HepG2 (cell line): Measurements from ENCODE around the gene SBSN. TPM values are rescaled to one million over a fixed set of nuclear protein-coding genes. Genes with fewer than 3 reads are reported as not detected.
A peak's percentile ranks its signal among the peaks of the same experiment; 100 is the strongest.

Source experiments
- NFKB2 ChIP-seq: sonication (generic); formaldehyde crosslinking; IDR thresholded peaks from 2 replicates; pipeline ENCODE4 v1.4.0; 2020; ENCODE audit warnings: missing genetic modification reagents, borderline replicate concordance
- NFYC ChIP-seq: IDR thresholded peaks from 2 replicates; pipeline ENCODE4 v1.6.1; 2016; ENCODE audit warnings: missing genetic modification reagents, missing compliant biosample characterization
- SCMH1 ChIP-seq: sonication (generic); formaldehyde crosslinking; IDR thresholded peaks from 2 replicates; pipeline ENCODE4 v1.9.0; 2021; ENCODE audit warnings: missing genetic modification reagents, mild to moderate bottlenecking, borderline replicate concordance
- WIZ ChIP-seq: sonication (generic); formaldehyde crosslinking; IDR thresholded peaks from 2 replicates; pipeline ENCODE4 v1.5.1; 2020; ENCODE audit warnings: mild to moderate bottlenecking, missing genetic modification reagents
- ZEB1 ChIP-seq: IDR thresholded peaks from 2 replicates; pipeline ENCODE4 v1.6.1; 2012; ENCODE audit warnings: mild to moderate bottlenecking, low read depth, inconsistent platforms; ENCODE audit not compliant: insufficient replicate concordance
- ZFP90 ChIP-seq: sonication (generic); formaldehyde crosslinking; IDR thresholded peaks from 2 replicates; pipeline ENCODE4 v1.8.0; 2022; ENCODE audit warnings: missing genetic modification reagents, mild to moderate bottlenecking, inconsistent platforms, borderline replicate concordance
- ZNF230 ChIP-seq: sonication (generic); formaldehyde crosslinking; IDR thresholded peaks from 2 replicates; pipeline ENCODE4 v1.4.0; 2020; ENCODE audit warnings: mild to moderate bottlenecking, missing genetic modification reagents
- ZNF282 ChIP-seq: fragments of 450-650 bp; IDR thresholded peaks from 2 replicates; pipeline ENCODE4 v1.6.1; 2018; ENCODE audit not compliant: partially characterized antibody
- ZNF547 ChIP-seq: sonication (generic); formaldehyde crosslinking; IDR thresholded peaks from 2 replicates; pipeline ENCODE4 v1.5.1; 2020; ENCODE audit warnings: mild to moderate bottlenecking, missing genetic modification reagents
- ZSCAN31 ChIP-seq: sonication (generic); formaldehyde crosslinking; IDR thresholded peaks from 2 replicates; pipeline ENCODE4 v1.5.0; 2020; ENCODE audit warnings: low read depth, mild to moderate bottlenecking, missing genetic modification reagents
- polyA plus RNA-seq, 8 experiments: library from polyadenylated mRNA; depleted of rRNA in 3 of 8; stranded (reverse) in 7 of 8; unstranded in 1 of 8; fragments of >200 nt; fragmentation: Illumina TruSeq in 4 of 8; extraction: Trizol in 4 of 8; gene quantifications; 2 replicates each; pipeline versions ENCODE4 v1.2.1 to v1.2.3, GENCODE V29; 2011 to 2016; ENCODE audit warnings: low read depth in 4 of 8, missing spikeins in 1 of 8, mixed read lengths in 1 of 8; ENCODE audit not compliant: insufficient read depth in 1 of 8
- total RNA-seq, 5 experiments: library from RNA; depleted of rRNA; stranded (reverse); fragments of >200 nt; fragmentation: Illumina TruSeq; extraction: Trizol; gene quantifications; 2 replicates each; pipeline ENCODE4 v1.2.3, GENCODE V29; 2016; ENCODE audit warnings: low read depth in 1 of 5
- TF ChIP-seq, protein P1 (sequence below): conservative IDR thresholded peaks from 2 replicates; pipeline ENCODE4 v1.6.1; 2018; ENCODE audit warnings: missing genetic modification reagents
- TF ChIP-seq, protein P2 (sequence below): sonication (generic); formaldehyde crosslinking; IDR thresholded peaks from 2 replicates; pipeline ENCODE4 v1.4.0; 2020; ENCODE audit warnings: missing genetic modification reagents
- TF ChIP-seq, protein P3 (sequence below): sonication (generic); formaldehyde crosslinking; IDR thresholded peaks from 2 replicates; pipeline ENCODE4 v1.5.1; 2020; ENCODE audit warnings: missing genetic modification reagents, mild to moderate bottlenecking, borderline replicate concordance
- TF ChIP-seq, protein P4 (sequence below): sonication (generic); formaldehyde crosslinking; IDR thresholded peaks from 2 replicates; pipeline ENCODE4 v1.5.0; 2020; ENCODE audit warnings: mild to moderate bottlenecking, missing genetic modification reagents, borderline replicate concordance
- TF ChIP-seq, protein P5 (sequence below): sonication (generic); formaldehyde crosslinking; conservative IDR thresholded peaks from 2 replicates; pipeline ENCODE4 v1.4.0; 2020; ENCODE audit warnings: missing genetic modification reagents

Gene SBSN
- total and polyA plus RNA-seq, 2 of the 13 experiments (the other 11 are each of a cell fraction or from before 2014, with no cell fraction given), result not detected

DNA sequence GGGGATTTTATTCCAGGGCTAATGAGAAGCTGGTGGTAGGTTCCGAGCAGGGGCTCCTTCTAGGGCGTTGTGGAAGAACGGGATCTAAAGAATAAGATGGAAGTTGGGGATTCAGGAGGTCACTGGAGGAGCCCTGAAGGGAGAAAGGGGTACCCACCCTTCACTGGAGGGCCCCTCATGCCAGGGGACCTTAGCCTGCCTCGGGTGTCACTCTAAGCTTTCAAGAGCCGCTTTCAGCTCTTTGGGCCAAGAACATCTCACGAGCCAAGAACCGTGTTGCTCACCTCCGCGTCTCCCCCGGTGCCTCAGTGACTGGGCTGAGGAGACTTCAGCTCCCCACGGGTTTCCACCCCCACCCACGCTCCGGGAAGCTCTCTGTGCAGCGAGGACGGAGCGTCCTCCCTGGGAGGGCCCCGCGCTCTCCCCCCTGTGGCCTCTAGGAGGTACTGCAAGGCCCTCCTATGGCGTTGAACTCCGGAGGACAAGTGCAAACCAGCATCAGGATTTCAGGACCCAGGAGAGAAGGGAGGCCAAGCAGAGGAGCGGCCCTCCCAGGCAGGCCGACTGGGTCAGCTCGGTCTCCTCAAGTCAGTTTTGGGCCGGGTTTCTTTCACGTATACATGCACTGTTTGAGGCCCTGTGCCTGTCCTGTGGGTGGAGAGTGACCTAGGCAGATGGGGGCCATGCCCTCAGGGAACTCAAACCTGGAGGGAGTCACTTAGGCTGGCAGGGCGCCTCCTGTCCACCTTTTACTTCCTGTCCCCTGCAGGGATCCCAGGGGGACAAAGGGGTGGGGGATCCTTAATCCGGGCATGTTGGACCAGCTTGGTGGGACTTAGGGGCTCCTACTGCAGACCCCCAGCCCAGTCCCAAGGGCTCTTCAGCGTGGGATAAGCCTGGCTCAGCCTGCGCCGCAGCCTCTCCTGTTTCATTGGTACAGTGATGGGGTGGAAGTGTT lies 32.7 kb downstream of the SBSN start (continued):
- 0 out of 2 replicates have a peak, but pooled peaks have one; percentile 62 for TF ChIP-seq ZFP90 (CRISPR knock-in tag)
- no peak for TF ChIP-seq ZNF282
- 0 out of 2 replicates have a peak, but pooled peaks have one; percentile 51 for TF ChIP-seq ZNF230 (CRISPR knock-in tag)
- TF ChIP-seq, protein P1, sequence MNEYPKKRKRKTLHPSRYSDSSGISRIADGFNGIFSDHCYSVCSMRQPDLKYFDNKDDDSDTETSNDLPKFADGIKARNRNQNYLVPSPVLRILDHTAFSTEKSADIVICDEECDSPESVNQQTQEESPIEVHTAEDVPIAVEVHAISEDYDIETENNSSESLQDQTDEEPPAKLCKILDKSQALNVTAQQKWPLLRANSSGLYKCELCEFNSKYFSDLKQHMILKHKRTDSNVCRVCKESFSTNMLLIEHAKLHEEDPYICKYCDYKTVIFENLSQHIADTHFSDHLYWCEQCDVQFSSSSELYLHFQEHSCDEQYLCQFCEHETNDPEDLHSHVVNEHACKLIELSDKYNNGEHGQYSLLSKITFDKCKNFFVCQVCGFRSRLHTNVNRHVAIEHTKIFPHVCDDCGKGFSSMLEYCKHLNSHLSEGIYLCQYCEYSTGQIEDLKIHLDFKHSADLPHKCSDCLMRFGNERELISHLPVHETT (CRISPR knock-in tag), result no peak
- no peak for TF ChIP-seq ZEB1
- no peak for TF ChIP-seq ZSCAN31 (CRISPR knock-in tag)
- no peak for TF ChIP-seq ZNF547 (CRISPR knock-in tag)
- TF ChIP-seq, protein P2, sequence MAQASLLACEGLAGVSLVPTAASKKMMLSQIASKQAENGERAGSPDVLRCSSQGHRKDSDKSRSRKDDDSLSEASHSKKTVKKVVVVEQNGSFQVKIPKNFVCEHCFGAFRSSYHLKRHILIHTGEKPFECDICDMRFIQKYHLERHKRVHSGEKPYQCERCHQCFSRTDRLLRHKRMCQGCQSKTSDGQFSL (CRISPR knock-in tag), result no peak
- TF ChIP-seq NFYC (CRISPR knock-in tag), result no peak
- TF ChIP-seq SCMH1, result no peak
- TF ChIP-seq, protein P3, sequence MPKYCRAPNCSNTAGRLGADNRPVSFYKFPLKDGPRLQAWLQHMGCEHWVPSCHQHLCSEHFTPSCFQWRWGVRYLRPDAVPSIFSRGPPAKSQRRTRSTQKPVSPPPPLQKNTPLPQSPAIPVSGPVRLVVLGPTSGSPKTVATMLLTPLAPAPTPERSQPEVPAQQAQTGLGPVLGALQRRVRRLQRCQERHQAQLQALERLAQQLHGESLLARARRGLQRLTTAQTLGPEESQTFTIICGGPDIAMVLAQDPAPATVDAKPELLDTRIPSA, result no peak
- TF ChIP-seq NFKB2 (CRISPR knock-in tag), result no peak; the same call in 1 of the 2 replicates
- TF ChIP-seq, protein P4, sequence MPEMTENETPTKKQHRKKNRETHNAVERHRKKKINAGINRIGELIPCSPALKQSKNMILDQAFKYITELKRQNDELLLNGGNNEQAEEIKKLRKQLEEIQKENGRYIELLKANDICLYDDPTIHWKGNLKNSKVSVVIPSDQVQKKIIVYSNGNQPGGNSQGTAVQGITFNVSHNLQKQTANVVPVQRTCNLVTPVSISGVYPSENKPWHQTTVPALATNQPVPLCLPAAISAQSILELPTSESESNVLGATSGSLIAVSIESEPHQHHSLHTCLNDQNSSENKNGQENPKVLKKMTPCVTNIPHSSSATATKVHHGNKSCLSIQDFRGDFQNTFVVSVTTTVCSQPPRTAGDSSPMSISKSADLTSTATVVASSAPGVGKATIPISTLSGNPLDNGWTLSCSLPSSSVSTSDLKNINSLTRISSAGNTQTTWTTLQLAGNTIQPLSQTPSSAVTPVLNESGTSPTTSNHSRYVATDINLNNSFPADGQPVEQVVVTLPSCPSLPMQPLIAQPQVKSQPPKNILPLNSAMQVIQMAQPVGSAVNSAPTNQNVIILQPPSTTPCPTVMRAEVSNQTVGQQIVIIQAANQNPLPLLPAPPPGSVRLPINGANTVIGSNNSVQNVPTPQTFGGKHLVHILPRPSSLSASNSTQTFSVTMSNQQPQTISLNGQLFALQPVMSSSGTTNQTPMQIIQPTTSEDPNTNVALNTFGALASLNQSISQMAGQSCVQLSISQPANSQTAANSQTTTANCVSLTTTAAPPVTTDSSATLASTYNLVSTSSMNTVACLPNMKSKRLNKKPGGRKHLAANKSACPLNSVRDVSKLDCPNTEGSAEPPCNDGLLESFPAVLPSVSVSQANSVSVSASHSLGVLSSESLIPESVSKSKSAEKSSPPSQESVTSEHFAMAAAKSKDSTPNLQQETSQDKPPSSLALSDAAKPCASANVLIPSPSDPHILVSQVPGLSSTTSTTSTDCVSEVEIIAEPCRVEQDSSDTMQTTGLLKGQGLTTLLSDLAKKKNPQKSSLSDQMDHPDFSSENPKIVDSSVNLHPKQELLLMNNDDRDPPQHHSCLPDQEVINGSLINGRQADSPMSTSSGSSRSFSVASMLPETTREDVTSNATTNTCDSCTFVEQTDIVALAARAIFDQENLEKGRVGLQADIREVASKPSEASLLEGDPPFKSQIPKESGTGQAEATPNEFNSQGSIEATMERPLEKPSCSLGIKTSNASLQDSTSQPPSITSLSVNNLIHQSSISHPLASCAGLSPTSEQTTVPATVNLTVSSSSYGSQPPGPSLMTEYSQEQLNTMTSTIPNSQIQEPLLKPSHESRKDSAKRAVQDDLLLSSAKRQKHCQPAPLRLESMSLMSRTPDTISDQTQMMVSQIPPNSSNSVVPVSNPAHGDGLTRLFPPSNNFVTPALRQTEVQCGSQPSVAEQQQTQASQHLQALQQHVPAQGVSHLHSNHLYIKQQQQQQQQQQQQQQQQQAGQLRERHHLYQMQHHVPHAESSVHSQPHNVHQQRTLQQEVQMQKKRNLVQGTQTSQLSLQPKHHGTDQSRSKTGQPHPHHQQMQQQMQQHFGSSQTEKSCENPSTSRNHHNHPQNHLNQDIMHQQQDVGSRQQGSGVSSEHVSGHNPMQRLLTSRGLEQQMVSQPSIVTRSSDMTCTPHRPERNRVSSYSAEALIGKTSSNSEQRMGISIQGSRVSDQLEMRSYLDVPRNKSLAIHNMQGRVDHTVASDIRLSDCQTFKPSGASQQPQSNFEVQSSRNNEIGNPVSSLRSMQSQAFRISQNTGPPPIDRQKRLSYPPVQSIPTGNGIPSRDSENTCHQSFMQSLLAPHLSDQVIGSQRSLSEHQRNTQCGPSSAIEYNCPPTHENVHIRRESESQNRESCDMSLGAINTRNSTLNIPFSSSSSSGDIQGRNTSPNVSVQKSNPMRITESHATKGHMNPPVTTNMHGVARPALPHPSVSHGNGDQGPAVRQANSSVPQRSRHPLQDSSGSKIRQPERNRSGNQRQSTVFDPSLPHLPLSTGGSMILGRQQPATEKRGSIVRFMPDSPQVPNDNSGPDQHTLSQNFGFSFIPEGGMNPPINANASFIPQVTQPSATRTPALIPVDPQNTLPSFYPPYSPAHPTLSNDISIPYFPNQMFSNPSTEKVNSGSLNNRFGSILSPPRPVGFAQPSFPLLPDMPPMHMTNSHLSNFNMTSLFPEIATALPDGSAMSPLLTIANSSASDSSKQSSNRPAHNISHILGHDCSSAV (CRISPR knock-in tag), result no peak
- no peak for TF ChIP-seq WIZ
- TF ChIP-seq, protein P5, sequence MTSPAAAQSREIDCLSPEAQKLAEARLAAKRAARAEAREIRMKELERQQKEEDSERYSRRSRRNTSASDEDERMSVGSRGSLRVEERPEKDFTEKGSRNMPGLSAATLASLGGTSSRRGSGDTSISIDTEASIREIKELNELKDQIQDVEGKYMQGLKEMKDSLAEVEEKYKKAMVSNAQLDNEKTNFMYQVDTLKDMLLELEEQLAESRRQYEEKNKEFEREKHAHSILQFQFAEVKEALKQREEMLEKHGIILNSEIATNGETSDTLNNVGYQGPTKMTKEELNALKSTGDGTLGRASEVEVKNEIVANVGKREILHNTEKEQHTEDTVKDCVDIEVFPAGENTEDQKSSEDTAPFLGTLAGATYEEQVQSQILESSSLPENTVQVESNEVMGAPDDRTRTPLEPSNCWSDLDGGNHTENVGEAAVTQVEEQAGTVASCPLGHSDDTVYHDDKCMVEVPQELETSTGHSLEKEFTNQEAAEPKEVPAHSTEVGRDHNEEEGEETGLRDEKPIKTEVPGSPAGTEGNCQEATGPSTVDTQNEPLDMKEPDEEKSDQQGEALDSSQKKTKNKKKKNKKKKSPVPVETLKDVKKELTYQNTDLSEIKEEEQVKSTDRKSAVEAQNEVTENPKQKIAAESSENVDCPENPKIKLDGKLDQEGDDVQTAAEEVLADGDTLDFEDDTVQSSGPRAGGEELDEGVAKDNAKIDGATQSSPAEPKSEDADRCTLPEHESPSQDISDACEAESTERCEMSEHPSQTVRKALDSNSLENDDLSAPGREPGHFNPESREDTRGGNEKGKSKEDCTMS (CRISPR knock-in tag), result no peak
